OCI-LY1 (cell line): Measurements from ENCODE around the gene UGT3A2.

Experiments used
- EZH2 ChIP-seq: fragments of 200-600 bp; sonication (generic), shearing (Covaris generic); IDR thresholded peaks from 2 replicates; pipeline ENCODE4 v1.8.0; 2017; ENCODE audit warnings: borderline replicate concordance, mixed run types, mild to moderate bottlenecking, antibody characterized with exemption, low read length, moderate library complexity, mixed read lengths
- TF ChIP-seq, protein P1 (sequence below): fragments of 200-600 bp; sonication (generic), shearing (Covaris generic); IDR thresholded peaks from 2 replicates; pipeline ENCODE4 v1.5.1; 2017; ENCODE audit warnings: mild to moderate bottlenecking, antibody characterized with exemption, low read length, moderate library complexity, mixed read lengths

DNA sequence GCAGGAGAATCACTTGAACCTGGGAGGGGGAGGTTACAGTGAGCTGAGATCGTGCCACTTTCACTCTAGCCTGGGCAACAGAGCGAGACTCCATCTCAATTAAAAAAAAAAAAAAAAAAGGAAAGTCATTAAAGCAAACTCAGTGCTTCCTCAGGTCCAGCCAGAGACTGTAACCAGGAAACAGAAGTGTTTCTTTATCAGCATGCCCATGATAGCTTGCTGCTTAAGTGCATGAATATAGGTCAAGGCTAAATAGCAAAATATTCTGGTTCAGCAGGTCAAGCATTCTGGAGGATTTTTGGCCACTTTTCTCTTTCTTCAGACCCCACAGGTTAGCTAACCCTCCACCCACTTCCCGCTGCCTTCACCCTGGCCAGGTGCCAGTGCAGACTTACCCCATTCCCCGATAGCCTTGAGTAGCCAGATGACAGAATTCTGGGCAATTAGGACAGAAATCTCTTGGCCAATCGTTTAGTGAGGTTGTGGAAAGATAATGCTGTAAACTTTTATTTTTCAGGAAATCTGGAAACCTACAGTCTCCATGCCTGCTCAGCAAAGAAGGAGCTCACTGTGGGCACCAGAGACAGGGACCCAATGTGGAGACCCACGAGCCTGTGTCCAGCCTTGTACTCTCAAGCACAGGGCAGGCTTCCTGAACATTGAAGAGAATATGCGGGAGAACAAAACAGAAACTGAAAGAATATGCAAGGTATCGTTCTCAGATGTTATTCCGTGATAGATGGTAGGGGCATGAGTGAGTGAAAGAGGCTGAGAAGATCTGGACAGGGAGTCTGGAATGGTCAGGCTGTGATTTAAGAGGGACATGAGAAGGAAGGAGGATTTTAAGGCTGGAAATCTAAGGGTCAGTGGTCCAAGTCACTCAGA lies 4.2 kb upstream of the UGT3A2 start:
- TF ChIP-seq, protein P1, sequence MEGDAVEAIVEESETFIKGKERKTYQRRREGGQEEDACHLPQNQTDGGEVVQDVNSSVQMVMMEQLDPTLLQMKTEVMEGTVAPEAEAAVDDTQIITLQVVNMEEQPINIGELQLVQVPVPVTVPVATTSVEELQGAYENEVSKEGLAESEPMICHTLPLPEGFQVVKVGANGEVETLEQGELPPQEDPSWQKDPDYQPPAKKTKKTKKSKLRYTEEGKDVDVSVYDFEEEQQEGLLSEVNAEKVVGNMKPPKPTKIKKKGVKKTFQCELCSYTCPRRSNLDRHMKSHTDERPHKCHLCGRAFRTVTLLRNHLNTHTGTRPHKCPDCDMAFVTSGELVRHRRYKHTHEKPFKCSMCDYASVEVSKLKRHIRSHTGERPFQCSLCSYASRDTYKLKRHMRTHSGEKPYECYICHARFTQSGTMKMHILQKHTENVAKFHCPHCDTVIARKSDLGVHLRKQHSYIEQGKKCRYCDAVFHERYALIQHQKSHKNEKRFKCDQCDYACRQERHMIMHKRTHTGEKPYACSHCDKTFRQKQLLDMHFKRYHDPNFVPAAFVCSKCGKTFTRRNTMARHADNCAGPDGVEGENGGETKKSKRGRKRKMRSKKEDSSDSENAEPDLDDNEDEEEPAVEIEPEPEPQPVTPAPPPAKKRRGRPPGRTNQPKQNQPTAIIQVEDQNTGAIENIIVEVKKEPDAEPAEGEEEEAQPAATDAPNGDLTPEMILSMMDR: no peak
- no peak for TF ChIP-seq EZH2
